ENCODE results near the gene IL2.

IL2 gene

DNA sequence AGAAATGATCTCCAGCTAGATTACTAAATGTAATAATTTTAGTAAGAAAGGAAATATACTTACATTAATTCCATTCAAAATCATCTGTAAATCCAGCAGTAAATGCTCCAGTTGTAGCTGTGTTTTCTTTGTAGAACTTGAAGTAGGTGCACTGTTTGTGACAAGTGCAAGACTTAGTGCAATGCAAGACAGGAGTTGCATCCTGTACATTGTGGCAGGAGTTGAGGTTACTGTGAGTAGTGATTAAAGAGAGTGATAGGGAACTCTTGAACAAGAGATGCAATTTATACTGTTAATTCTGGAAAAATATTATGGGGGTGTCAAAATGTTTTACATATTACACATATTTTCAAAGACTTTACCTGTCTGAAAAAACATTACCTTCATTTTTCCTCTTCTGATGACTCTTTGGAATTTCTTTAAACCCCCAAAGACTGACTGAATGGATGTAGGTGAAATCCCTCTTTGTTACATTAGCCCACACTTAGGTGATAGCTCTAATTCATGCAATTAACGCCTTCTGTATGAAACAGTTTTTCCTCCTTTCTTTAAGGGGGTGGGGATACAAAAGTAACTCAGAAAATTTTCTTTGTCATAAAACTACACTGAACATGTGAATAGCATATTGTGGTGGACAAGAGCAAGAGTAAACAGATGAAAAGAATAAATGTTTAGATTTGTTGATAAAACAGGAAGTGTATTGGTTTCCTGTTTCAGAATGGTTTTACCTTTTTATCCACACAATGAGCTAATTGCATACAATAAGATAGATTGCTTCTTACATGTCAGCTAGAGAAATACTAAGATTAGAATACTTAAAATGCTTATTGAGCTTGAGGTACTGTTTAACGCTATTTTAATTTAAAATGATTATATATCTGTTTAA, at the start of gene IL2:
TSS of gene IL2 (minus strand) at position 495 of the 886 bp plus-strand sequence. CDS start at position 210, 285 bp downstream.
- peak; percentile 22 for DNase-seq

DNA sequence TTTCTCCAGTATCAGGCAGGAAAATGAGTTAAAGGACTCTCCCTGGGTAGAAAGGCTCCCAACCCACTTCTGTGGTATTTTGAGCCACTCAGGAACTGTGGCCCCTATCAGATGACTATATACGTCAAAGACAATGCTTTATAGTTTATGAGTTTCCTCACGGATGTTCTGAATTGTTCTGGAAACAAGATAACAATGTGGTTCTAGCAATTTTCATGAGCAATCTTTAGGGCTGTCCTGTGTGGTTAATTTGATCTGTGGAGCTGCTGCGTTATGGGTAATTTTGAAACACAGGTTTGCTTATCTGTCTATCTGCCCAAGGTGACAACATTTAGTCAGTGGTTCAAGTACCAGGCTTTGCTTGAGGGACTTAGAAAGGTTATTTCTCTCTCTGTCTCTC, 46.7 kb upstream of the IL2 start:
- no peak for DNase-seq

DNA sequence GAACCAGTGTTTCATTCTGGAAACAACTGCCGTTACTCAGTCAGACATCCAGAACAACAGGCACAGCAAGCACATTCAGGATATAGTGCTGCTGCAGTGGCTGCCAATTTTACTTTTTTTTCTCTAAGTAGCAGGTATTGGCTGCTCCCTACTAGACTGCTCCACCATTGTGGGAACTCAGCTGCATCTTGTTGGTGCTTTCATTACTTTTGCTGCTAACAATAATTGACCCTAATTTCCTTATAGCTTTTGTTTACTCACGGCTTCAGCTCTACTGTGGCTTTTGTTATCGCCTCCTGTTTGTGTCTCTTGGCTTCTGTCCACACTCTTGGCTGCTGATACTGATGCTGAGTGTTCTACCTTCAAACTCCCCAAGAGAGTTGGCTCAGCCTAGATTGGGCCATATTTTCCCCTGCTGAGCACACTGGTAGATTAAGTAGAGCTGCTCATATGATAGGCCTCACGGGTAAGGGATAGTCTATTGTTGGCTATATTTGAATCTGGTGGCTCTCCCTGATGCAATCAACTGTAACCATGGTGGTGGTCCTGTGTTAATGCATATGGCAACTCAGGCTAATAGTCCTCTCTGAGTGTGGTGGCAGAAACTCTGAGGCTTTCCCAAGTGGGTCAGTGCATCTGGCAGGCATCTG, 44.5 kb upstream of the IL2 start:
- DNase-seq = peak; percentile 81

DNA sequence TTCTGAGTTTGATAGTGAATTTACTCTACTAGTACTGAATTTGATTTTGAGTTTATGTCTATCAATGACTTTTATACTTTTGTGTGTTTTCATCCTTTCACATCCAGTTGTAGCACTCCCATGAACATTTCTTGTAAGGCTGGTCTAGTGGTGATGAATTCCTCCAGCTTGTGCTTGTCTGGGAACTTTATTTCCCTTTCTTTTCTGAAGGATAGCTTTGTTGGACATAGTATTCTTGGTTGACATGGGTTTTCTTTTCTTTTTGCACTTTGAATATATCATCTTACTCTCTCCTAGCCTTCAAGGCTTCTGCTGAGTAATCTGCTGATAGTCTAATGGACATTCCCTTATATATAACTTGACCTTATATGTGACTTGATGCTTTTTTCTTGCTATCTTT, 32.5 kb upstream of the IL2 start:
- no peak for DNase-seq

DNA sequence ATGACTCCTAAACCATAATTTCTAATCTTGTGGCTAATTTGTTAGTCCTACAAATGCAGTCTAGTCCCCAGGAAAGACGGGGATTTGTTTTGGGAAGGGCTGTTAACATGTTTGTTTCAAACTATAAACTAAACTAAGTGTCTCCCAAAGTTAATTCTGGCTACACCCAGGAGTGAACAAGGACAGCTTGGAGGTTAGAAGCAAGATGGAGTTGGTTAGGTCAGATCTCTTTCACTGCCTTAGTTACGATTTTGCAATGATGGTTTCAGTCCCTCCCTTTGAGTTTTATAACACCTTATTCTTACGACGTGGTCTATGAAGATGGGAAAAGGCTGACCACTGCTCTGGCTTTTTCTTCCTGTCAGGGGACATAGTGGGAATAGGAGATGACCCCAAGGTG, 27.0 kb upstream of the IL2 start:
- DNase-seq = no peak

DNA sequence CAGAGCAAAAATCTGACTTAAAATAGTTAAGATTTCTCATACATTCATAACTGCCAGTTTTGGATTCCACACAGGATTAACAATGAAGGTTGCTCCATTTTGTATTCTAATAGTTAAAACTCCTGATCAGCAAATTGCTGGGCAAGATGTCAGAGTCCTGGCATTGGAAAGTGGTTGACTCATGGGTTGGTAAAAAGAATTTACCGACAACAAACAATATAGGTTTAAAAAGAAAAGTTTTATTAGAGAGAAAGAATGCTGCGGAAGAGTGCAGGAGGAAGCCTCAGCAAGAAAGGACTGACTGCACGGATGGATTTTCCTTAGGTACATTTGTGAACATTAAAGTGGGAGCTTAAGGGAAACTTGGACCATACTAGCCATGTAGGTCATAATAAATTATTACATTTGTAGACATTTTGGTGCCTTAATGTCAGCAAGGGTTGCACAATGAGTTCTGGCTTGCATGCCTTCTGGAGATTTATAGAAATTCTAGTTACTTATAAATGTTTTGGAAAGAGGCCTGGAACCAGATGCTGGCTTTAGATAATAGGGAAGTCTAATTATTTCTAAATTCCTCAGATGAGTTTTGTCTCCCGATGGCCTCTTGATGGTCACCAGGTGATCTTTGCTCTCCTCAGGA, 25.4 kb upstream of the IL2 start:
- DNase-seq = no peak

DNA sequence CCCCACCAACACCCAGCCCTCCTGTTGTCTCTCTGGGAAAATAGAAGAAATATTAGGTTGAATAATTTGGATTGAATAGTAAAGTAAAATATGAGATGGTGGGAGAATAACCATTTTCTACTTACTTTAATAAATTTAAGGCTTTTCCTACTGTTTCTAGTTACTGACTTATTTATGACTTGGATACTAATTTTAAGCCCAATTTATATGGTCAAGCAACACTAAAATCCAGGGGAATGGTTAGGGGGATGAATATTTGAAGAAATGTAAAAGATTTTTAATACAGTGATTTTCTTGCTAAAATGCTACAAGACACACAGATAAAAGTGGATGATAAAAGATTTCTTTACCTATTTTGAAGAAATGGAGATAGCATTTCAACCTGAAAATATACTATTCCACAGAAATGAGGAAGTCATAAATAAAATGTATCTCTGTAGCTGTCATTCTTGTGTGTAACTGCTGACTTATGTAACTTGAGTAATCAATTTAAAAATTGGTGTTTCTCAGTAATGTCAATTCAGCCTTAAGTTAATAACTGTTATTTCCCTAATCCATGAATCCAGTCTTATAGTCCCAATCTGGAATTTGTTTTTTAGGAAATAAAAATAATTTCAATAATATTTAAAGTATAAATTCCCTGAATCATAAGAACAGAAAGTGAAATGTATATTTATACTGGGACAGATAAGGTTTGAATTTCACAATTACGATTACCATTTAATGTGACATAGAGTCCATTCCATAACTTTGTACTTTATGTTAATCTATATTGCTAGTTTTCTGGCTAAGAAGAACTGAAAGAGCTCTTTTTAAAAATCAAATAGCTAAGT, 24.3 kb upstream of the IL2 start:
- no peak for DNase-seq

DNA sequence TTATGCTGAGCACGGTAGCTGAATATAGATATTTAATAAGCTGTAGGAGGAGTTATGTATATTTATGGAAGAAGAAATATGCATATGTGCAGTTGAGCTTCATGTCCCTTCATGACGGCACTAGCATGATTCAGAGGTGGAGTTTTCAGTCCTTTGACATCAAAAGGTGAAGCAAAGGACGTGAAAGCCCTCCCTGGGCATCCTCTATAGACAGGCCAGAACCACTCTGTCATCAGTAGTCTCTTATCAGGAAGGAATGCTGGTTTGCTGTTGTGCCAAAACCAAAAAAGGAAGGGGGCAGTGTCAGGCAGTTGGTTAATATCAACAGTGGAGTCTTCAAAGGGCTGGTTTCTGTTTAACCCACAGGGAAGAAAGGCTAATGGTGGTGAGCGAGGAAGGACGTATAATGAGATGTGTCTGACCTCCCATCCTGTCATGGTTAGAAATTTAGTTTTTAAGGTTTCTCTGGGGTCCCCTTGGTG, 23.5 kb upstream of the IL2 start:
- no peak for DNase-seq

DNA sequence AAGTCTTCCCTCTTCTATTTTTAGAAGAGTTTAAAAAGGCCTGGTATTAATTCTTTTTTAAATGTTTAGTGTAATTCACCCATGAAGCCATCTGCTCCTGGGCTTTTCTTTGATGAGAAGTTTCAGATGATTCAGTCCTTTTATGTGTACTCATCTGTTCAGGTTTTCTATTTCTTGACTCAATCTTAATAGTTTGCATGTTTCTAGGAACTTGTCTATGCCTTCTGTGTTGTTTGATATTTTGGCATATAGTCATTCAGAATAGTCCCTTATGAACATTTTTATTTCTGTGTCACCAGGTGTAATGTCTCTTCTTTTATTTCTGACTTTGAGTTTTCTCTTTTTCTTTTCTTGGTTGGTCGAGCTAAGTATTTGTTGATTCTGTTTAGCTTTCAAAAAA, 20.2 kb upstream of the IL2 start:
- DNase-seq = no peak

DNA sequence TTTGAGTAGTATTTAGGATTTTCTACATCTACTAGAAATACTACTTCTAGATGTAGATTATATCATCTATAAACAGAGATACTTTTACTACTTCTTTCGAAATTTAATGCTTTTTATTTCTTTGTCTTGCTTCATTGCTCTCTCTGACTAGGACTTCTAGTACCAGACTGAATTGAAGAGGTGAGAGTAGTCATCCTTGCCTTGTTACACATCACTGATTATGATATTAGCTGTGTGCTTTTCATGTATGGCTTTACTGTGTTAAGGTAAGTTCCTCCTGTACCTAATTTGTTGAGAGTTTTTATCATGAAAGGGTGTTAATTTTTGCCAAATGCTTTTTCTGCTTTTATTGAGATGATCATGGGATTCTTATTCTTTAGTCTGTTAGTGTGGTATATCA, 19.6 kb upstream of the IL2 start:
- DNase-seq = no peak

DNA sequence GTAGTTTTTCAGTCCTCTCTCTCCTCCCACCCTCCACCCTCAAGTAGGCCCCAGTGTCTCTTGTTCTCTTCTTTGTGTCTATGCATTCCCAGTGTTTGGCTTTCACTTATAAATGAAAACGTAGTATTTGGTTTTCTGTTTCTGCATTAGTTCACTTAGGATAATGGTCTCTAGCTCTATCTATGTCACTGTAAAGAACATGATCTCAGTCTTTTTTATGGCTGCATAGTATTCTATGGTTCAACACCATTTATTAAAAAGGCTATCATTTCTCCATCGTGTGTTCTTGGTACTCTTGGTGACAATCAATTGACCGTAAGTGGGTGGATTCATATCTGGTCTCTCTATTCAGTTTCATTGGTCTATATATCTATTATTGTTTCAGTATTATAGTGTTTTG, 18.7 kb upstream of the IL2 start:
- DNase-seq = no peak

DNA sequence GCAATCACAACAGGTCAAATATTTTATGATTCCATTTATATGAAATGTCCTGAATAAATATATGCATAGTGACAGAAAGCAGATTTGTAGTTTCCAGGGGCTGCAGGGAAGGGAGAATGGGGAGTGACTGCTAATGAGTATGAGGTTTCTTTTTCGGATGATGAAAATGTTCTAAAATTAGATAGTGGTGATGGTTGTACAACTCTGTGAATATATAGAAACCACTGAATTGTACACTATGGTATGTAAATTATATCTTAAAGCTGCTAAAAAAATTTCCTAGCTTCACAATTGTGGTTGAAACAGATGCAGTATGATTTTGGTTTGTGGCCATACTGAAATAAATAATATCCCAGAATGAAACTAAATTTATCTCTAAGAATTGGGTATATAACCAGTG, 12.9 kb upstream of the IL2 start:
- DNase-seq = no peak

DNA sequence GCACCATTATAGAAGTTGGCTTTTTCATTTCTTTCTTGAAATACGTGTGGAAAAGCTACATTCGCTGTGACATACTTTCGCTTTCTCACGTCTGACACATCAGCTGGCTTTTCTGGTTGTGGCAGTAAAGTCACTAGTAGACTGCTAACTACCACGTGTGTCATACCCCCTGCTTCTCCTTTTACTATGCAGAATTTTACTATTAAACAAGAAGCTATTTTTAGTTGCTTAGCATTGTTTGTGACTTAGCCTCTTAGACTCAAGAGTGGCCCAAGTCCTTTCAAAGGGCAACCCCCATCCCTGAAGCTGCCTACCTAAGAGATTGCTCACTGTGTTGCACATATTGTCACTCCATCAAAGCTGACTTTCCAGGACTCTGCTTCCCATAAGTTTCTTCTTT, 2.1 kb upstream of the IL2 start:
- DNase-seq = no peak

DNA sequence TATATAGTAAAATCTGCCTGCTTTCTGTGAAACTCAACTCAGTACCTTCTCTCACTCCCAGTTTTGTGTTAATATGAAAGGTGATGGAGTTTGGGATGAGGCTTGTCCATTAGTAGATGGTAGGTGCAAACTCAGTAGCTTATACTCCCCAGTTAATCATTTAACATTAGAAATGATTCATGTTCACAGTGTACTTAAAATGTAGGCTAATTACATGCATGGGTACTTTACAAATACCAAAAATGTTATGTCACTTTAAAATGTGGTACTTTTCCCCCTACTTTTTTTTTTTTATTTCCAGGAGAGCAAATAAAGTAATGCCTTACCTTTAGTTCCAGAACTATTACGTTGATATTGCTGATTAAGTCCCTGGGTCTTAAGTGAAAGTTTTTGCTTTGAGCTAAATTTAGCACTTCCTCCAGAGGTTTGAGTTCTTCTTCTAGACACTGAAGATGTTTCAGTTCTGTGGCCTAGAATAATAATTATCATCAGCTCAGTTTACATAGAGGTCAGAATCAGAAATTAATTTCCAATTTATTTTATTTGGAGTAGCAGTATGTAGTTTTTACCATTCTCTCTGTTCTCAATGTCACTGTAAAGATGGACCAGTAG, 3.0 kb downstream of the IL2 start:
- no peak for DNase-seq

DNA sequence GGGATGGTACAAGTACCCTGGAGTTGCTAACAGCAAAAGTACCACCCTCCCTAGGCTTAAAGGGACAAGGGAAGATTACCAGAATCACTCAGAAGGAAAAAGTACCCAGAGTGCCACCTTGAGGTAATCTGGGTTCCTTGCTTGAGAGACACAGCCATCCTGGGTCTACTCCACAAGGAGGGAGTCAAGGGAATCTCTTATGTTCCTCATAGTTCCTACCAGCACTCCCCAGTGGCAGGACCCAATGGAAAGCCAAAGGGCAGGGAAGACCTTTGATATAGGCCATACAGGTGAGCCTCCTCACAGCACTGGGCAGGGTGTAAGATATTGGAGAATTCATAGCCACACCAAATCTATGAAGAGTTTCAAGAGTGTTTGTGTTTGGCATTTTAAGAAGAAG, 5.7 kb downstream of the IL2 start:
- DNase-seq = peak; percentile 54

DNA sequence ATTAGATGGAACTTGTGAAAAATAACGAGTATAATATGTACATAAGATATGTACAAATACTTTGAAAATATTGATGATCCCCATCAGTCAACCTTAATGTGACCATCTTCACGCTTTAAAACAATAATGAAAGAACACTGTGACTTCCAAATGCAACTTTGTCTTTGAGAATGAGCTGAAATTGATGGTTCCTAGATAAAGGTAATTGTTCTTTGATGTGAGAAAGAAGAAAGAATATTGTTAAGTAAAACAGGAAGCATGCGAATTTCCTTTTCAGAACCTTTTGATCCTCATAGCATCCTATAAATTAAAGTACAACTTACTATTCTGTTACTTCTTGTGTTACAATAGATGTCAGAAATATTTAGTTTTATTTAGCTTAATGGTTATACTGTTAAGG, 22.2 kb downstream of the IL2 start:
- no peak for DNase-seq

DNA sequence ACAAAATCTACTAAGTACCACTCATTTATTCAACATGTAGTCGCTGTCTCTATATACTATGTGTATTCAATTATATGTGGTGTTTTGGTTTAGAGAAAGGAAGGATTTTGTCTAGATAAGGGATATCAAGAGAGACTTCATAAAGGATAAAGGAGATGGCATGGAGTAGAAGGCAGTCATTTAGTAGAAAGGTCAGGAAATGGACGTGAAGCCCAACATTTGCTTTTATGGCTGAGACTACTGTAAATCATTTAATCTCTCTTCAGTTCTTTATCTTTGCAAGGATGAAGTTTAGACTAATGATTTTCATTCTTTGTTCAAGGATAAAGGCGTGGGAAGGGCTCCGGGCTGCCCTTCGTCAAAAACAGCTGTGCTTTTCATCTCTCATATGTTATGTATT, 25.2 kb downstream of the IL2 start:
- DNase-seq = no peak

DNA sequence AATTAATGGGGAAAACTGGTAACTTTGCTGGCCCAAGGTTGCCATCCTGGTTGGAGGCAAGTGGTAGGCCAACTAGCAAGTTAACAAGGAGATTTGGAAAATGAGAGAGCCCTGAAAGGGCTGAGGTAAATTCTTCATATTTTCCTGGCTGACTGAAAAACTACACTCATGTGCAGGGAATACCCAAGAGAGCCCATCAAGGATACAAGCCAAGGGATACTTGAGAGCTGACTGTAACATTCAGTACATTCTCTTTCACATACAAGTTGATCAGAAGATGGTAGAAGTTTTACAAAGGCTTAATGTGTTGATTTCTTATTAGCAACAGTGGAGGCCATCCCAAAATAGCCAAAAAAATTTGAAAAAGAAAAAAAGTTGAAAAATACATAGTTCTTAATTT, 33.3 kb downstream of the IL2 start:
- no peak for DNase-seq

DNA sequence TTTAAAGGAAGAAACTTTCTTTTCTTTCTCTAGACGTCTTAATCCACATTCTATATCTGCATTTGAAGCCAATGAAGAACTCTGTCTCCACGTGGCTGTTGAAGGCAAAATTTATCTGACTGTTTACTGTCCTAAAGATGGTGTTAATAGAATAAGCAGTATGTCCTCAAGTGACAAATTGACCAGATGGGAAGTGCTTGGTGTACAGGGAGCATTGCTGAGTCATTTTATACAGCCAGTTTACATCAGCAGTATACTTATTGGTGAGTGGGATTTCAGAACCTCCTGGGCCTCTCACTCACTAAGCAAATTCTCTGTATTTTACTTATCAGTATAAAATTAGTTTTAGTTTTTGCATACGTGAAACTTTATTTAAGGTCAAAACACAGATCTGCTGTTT, 44.0 kb downstream of the IL2 start:
- DNase-seq = no peak

DNA sequence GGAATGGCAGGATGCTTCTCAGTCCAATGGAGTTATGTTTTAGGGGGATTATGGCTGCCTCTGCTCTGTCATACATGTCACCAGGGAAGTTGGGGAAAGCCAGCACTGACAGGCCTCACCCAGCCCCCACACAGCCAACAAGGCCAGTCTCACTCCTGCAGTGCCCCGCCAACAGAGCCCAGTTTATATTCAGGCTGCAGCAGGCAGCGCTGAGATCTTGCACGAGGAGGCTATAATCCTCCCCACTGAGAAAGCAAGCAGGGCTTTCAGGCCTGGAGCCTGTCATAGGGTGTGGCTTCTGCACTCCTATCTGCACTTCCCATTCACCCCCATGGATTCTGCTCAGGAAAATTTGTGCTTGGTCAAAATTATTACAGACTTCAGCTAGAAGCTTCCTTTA, 52.7 kb downstream of the IL2 start:
- DNase-seq = peak; percentile 30
